GM18499 (cell line): ENCODE measurements around the gene DUSP7.

Experiments used
- ATAC-seq: cut with Tn5 transposase; IDR thresholded peaks from one replicate; pipeline ENCODE4 v1.9.1; 2021; ENCODE audit warnings: moderate number of reproducible peaks; ENCODE audit not compliant: insufficient read depth, unreplicated experiment

Gene DUSP7

DNA sequence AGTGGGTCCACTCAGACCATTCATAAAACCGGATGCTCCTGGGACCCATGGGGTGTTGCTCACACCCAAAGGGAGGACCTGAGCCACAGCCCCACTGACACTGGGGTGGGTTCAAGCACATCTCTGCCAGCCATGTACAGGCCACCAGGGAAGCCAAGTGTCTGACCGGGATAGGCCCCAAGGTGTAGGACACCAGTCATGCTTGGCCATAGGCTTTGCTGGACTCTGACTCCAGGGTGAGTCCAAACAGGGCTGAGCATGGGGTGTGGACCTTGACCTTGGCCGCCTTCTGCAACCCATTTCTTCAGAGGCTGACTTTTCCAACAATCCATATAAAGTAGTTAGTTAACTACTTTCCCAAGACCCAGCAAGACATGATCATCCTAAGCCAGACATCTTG lies 31.4 kb upstream of the DUSP7 start:
- no peak for ATAC-seq

DNA sequence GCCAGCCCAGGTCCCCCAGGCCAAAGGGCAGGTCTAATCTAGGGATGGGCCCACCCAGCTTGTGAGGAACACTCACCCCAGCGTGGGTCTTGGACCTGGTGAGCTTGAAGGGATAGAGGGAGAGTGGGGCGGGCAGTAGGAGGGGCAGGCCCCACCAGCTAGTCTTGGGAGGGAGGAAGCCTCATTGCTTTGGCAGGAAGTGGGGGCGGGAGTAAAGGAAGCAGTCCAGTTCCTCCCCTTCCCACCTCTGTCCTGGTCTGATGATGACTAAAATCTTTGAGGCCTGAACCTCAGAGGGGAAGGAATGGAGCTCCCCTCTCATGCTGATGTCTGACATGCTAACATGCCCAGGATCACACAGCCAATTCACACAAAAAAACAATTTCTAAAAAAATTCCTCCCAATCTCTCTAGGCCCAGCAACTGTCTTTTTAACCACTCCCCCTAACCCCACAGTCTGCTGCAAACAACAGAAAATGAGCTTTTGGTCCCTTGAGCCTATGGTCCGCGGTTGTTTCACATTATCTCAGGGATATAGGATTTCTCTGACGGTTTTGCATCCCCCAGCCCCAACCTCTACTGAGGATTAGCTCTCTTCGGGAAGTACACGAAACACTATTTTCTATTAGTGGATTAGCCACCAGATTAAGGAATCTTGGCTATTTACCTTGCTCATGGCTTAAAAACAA lies 30.7 kb upstream of the DUSP7 start:
- ATAC-seq = no peak

GRCh38 chr3:52086461-52086860 lies 30.1 kb upstream of the DUSP7 start:
- no peak for ATAC-seq

- no peak for ATAC-seq
Observed at GRCh38 chr3:52085681-52086282, 29.4 kb upstream of the DUSP7 start.

GRCh38 chr3:52084954-52085680 lies 28.7 kb upstream of the DUSP7 start:
- ATAC-seq = no peak

GRCh38 chr3:52084216-52084945 lies 28.0 kb upstream of the DUSP7 start:
- no peak for ATAC-seq

DNA sequence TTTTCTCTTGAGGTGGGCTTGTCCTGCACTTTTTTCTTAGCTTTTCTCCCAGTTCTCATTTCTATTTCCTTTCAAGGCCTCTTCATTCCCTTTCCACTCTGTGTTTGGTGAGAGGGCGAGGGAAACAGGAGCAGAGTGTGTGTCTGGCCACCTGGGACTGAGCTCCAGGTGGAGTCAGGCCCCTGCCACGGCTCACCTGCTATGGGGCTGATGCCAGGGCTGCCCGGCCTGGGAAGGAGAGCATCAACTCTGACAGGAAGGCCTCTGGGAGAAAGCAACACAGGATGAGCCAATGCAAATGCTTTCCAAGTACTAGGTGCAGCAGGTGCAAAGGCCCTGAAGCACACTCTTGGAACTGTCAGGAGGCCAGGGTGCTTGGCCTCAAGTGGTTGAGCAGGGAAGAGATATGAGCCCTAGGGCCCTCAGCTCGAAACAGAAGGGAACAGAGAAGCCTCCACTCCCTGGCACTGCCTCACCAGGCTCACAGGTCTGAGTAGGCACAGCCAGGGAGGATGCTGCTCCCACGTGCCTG lies 27.3 kb upstream of the DUSP7 start:
- no peak for ATAC-seq

- ATAC-seq = no peak
Observed at GRCh38 chr3:52082951-52083350, 26.6 kb upstream of the DUSP7 start.

GRCh38 chr3:52080830-52081719 lies 24.7 kb upstream of the DUSP7 start:
- ATAC-seq = no peak

- ATAC-seq = no peak
Observed at GRCh38 chr3:52079958-52080357, 23.6 kb upstream of the DUSP7 start.

GRCh38 chr3:52078781-52079560 lies 22.6 kb upstream of the DUSP7 start:
- no peak for ATAC-seq

DNA sequence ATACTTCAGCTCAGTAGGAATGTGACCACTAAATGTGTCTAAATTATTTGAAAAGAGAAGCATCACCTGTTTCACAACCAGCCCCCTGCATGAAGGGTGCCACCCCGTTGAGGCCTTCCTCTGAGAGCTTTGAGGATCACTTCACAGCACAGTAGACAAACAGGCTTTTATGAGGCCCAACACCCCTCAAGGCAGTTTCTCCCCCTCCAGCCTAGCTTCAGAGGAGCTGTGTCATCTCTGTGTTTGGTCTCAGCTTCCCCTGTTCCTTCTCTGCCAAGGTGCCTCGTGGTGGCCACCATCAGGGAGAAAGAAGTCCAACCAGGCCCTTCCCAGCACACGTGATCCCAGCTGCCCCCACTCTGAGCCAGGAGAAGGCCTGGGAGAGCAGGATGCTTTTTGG lies 21.6 kb upstream of the DUSP7 start:
- no peak for ATAC-seq

DNA sequence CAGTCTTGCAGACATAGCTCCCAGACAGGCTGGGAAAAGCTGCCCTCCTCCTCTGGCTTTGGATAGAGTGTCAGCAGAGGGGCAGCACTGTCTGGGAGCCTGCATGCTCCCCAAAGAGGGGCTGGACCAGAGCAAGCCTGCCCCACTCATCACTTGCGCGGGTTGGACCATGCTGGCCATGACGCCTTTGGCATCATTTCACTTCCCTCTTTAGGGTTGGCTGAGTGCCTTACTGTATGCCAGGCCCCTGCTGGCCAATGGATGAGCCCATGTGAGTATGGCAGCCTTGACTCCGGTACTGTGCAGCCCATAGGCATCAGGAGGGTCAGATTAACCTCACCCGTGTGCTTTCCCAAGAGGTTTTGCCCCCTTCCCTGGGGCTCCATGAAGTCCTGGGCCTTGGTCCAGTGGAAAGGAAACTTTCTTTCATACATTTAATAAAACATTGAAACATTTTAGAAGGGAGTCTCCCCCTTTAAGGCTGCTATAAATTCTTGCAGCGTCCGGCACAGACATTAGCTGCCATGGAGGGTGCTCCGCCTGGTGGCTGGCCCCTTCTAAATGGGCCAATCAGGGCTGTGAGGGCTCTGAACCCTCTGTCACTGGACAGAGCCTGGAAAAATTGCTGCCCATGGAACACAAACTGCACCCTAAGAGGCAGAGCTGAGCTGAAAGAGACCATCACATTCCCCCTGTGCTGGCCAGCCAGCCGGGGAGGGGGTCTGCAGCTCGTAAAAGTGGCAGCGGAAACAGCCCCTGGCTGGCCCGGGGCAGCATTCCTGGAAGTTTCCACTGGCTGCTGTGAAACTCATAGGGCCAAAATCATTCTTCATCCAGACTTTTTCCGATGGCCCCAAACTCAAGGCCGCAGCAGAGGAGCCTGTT lies 20.8 kb upstream of the DUSP7 start:
- no peak for ATAC-seq

DNA sequence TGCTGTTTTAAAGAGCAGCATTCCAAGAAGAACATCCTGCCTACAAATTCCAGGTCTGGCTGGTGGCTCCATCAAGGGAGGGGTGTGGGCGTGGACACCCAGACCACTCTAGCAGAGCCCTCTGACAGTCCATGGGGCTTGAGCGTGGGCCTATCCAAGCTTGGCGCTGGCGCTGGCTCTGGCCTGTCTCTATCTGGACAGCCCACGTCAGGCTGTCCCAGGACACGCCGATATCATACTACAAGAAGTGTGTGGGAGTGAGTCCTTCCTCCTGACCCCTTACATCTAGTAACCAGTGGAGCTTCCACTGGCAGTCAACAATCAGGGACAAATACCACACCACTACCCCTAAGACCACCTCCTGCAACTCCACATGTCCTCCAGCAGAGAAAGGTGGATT lies 17.1 kb upstream of the DUSP7 start:
- no peak for ATAC-seq

GRCh38 chr3:52072471-52072870 lies 16.1 kb upstream of the DUSP7 start:
- ATAC-seq = no peak

GRCh38 chr3:52072020-52072419 lies 15.6 kb upstream of the DUSP7 start:
- ATAC-seq = no peak

DNA sequence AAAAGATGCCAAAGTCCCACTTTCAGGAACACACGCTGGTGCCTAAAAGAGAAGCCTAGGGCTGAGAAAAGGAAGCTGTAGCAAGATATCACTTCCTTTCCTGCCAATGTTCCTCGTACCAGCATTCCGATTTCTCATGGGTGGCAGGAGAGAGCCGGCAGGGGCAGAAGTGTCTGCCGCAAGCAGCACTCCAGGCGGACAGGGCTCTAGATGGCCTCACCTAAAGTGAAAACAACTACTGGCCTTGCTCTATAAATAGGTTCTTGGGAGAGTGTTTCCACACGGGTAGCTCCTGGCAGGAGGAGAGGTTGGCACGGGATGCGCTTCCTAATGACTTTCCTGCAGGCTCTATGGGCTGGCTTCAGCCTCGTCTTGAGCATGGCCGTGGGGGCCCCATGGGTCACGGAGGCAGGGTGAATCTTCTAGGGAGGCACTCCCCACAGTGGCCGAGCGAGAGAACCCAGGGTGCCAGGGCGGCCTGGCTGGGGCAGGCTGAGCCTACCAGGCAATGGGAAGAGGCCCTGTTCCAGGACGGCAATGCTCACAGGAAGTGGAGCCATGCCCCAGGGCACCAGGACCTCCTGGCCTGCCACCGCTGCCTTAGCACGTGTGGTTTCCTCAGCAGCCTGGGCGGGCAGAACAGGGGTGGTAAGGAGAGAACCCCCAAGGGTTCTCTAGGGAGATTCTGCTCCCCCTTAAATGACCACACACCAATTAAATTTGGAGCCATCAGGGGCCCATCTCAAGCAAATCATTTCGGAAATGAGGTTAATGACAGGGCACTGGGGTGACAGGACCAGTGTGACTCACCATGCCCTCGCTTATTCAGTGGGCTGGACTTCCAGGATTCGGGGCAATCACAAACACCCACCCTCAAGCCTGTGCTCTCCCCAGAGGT lies 14.6 kb upstream of the DUSP7 start:
- ATAC-seq = no peak
